ENCODE measurements around the gene DOCK4. TPM values are rescaled to one million over a fixed set of nuclear protein-coding genes. Genes with fewer than 3 reads are reported as not detected.

The DOCK4 gene
- total RNA-seq, 1 experiment from 2014 or later = 20.4 TPM

- TF ChIP-seq ATF6 (CRISPR knock-in tag; IDR thresholded peaks at IDR 0.05) (no peak), JAZF1 (CRISPR knock-in tag; IDR thresholded peaks at IDR 0.05) (no peak), RELA (CRISPR knock-in tag; IDR thresholded peaks at IDR 0.05; ENCODE audit: borderline replicate concordance) (no peak), IRF1 (CRISPR knock-in tag; IDR thresholded peaks at IDR 0.05) (no peak), MXD4 (CRISPR knock-in tag; IDR thresholded peaks at IDR 0.05; ENCODE audit: borderline replicate concordance) (no peak)
These were observed 33.2 kb downstream of the DOCK4 start (continued) for GRCh38 chr7:112172870-112173567.

- ChIA-PET POLR2A (no interaction called here), CTCF (interaction anchor here (0.5 kb wide), 1 partner anchor 277 kb away, joined by 4 read pairs; no protein-coding TSS in a partner anchor)
- H3K36me3 Mint-ChIP-seq = no peaks in the 10 kb centered on the region
- no peaks in the 10 kb centered on the region for H3K9me3 Mint-ChIP-seq
- H3K4me1 Mint-ChIP-seq = peaks cover 15% of the 10 kb centered on the region
- H3K4me3 Mint-ChIP-seq = no peak overlapping the region
- TF ChIP-seq ELF4 (CRISPR knock-in tag; IDR thresholded peaks at IDR 0.05; ENCODE audit: low read depth) (no peak), TP53 (CRISPR knock-in tag; IDR thresholded peaks at IDR 0.05) (no peak), TEAD1 (CRISPR knock-in tag; IDR thresholded peaks at IDR 0.05) (no peak), SP1 (CRISPR knock-in tag; conservative IDR thresholded peaks at IDR 0.05) (no peak), SOX15 (CRISPR knock-in tag; IDR thresholded peaks at IDR 0.05) (no peak), PRRX2 (CRISPR knock-in tag; IDR thresholded peaks at IDR 0.05) (no peak), EMX1 (CRISPR knock-in tag; IDR thresholded peaks at IDR 0.05) (no peak), HMGXB4 (CRISPR knock-in tag; IDR thresholded peaks at IDR 0.05) (no peak), ZNF219 (CRISPR knock-in tag; IDR thresholded peaks at IDR 0.05; ENCODE audit: borderline replicate concordance) (no peak), NFATC4 (CRISPR knock-in tag; IDR thresholded peaks at IDR 0.05) (no peak), GTF2I (CRISPR knock-in tag; conservative IDR thresholded peaks at IDR 0.05) (no peak), ZBTB43 (CRISPR knock-in tag; IDR thresholded peaks at IDR 0.05) (no peak), ARID4B (CRISPR knock-in tag; IDR thresholded peaks at IDR 0.05; ENCODE audit: borderline replicate concordance) (no peak), ZNF423 (CRISPR knock-in tag; IDR thresholded peaks at IDR 0.05) (no peak), SMAD3 (CRISPR knock-in tag; IDR thresholded peaks at IDR 0.05; ENCODE audit: borderline replicate concordance) (no peak), IRF2 (CRISPR knock-in tag; IDR thresholded peaks at IDR 0.05; ENCODE audit: borderline replicate concordance, low read depth) (no peak), USF2 (CRISPR knock-in tag; IDR thresholded peaks at IDR 0.05) (no peak), NR3C1 (CRISPR knock-in tag; conservative IDR thresholded peaks at IDR 0.05; ENCODE audit: low read depth) (no peak), ZNF317 (CRISPR knock-in tag; IDR thresholded peaks at IDR 0.05; ENCODE audit: borderline replicate concordance, low read depth) (no peak), RORB (CRISPR knock-in tag; IDR thresholded peaks at IDR 0.05) (no peak)
- DNase-seq (ENCODE audit: low spot score) = no peak
- H3K27ac Mint-ChIP-seq = no peak overlapping the region
- no peaks in the 10 kb centered on the region for H3K27me3 Mint-ChIP-seq (ENCODE audit: low read depth)
- no peak for ATAC-seq
These were observed 34.5 kb downstream of the DOCK4 start for GRCh38 chr7:112171673-112172072.
